Measurements from ENCODE around the gene NGB.

The NGB gene

DNA sequence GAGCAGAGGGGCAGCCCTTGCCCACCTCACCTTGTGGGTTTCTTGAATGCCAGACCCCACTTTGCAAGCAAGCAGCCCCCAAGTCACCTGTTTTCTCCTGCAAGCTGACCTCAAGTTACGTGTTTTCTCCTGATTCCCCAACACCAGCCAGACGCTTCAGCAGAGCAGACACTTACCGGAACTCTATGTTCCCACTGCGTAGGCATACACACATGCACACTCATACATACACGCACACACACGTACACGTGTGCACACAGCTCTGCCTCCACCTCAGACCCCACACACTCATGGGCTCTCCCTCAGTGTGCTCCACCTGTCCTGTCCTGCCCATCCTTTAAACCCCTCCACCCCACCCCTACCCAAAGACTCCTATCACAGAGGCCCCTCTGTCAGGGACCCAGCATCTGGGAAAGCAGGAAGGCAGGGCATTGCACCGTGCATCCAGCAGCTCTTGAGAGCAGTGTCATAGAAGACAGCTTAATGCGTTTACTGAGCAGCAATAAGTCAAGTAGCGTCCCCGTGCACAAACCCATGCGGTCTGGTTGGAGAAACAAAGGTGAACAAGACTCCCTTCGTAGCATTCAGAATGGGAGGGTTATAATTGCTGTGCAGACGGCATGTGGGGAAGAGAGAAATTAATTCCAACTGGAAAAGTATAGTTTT, 45.0 kb downstream of the NGB start:
- no peak for DNase-seq

DNA sequence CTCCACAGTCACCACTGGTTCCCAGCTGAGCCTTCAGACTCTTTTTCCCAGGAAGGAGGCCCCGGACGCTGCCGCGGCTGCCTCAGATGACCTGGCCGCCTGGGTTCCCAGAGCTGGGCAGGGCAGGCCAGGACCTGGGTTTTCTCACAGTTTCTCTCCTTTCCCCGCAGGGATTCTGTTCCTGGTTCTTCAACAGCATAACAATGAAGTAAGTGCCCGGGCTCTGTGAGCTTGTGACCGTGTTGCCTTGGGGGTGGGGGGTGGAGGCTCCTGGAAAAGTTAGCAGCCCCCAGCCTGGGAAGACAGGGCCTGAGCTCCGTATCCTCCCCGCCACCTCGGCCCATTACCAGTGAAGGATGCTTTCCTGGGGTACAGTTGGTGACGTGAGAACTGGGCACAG, 45.8 kb downstream of the NGB start:
- no peak for DNase-seq

DNA sequence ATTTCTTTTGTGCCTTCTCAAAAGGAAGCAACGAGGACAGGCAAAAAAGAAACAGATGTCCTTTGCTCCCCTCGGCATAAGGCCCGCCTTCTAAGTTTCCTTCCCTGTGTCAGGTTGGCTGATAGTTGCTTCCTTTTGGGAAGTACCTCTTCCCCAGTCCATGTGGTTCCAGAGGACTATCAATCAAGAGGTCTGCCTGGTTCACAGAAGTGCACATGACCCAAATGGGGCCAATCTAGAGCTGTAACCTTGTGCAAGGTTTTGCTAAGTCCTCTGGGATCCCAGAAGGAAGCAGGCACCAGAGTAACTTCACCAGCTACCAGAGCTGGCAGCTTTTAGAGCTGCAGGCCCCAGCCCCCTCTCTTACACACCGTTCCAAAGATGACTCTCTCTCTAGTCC, 46.8 kb downstream of the NGB start:
- no peak for DNase-seq

DNA sequence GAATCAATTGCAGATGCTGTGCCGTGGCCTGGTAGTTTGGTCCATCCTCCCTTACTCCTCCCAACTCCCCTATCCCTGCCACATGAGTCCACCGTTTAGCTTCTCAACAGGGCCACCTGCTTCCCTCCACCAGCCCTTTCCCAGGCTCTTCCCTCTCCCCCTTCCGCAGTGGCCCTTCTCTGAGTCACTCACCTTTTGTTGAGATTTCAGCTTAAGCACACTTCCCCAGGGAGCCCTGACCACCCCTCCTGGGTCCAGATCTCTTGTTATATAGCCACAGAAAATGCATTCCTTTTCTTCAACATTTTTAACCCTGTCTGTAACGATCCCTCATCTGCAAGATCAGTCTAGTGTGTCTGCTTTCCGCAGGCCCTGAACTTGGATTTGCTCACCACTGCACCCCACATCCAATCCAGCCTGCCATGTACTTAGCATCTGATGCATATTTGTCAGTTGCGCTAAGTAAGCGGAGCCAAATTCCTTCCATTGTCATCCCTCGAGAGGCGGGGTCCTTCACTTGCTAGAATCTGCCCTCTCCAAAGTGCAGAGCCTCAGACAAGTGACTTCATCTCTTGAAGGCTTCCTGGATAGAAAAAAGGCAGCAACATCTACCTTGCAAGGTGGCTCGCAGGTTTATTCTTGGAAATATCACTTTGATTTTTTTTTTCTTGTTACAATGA, 48.3 kb downstream of the NGB start:
- DNase-seq, result no peak

DNA sequence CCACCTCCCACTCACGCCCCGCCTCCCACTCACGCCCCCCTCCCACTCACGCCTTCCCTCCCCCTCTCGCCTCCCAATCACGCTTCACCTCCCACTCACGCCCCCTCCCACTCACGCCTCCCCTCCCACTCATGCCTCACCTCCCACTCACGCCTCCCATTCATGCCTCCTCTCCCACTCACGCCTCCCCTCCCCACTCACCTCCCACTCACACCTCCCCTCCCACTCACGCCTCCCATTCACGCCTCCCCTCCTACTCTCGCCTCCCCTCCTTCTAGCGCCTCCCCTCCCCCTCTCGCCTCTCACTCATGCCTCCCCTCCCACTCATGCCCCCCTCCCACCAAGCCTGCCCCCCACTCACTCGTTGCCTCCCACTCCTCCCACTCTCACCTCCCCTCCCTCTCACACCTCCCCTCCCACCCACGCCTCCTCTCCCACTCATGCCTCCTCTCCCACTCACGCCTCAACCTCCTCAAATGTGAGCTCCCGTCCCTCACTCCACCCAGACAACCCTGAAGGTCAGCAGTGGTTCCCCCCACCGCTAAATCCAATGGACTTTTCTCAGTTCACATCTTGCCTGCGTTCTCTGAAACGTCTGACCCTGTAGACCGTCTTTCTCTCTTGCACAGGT, 49.6 kb downstream of the NGB start:
- no peak for DNase-seq

DNA sequence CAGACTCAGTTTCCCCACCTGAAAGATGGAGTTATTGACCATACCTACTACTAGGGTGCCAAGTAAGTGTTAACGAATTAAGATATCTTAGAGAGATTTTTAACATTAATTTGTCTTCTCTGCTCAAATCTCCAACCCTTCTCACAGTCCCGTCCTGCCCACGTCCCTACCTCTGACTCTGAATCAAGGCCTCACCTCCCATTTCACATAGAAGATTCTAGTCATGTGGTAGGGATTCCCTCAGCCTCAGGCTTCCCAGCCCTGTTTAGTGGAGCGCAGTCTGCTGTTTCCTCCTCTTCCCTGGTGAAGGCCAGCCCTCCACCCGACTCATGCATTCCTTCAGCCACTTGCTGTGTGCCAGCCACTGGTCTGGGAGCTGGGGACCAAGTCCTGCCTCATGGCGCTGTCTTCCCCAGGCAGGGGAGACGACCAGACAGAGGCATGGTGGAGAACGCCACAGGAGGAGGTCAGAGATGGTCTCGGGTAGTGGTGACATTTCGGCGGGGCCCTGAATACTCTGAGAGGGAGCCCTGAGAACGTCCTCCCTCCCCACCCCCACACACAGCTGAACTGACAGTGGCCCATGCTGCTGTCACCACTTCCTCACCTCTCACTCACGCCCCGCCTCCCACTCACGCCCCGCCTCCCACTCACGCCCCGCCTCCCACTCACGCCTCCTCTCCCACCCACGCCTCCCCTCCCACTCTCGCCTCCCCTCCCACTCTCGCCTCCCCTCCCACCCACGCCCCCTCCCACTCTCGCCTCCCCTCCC, 50.6 kb downstream of the NGB start:
- DNase-seq, result no peak

DNA sequence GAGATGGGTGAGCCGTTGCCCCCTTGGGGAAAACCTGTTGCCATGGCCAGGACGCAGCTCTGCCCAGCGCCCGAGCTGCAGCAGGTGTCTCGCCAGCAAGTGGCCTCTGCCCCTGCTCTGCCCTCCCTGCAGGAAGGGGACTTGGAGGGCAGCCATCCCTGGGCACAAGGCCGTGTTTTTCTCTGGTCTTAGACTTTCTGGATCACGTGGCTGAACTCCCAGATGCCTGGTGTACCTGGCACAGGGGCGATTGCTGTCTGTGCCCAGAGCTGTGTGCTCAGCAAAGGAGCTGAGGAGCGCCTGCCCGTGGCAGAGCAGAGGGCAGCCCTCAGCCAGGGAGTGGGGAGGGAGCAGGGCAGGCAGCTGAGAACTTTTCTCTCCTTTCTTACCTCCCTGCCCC, 51.4 kb downstream of the NGB start:
- DNase-seq, result no peak

DNA sequence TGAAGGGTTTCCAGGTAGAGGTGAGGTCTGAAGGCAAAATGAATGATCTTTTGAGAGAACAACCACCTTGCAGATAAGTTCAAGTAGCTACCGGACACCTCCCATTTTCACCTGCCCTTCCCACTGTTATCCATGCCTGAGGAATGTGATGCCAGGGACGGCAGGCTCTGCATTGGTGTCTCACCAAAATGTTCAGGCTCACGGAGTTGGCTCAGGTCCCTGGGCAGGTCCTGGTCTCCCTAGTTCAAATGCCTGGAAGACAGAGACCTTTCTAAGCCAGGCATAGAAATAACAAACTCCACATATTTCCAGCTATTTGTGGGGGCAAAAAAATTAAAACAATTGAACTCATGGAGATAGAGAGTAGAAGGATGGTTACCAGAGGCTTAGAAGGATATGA, 53.5 kb downstream of the NGB start:
- no peak for DNase-seq

All from DMS153 (cell line).